Panc1 (cell line): ENCODE results near the gene WDFY1. TPM values are rescaled to one million over a fixed set of nuclear protein-coding genes. Genes with fewer than 3 reads are reported as not detected.
A peak's percentile ranks its signal among the peaks of the same experiment; 100 is the strongest.

Source experiments
- ATAC-seq: fragments of 200-7000 bp; cut with Tn5 transposase; 2 replicates; pipeline ENCODE4 v1.9.1; 2020; ENCODE audit warnings: mild to moderate bottlenecking, moderate library complexity
- BruUV-seq: library from RNA; stranded (reverse); fragments of 400-500 nt; replicated peaks from 2 replicates; lab custom pipeline; 2021; lab: Mats Ljungman, UMichigan
- CTCF ChIA-PET: fragments of 300-600 bp; sonication (Branson Sonifier 250); formaldehyde crosslinking; loops from one replicate; lab custom pipeline; 2022; ENCODE audit warnings: antibody characterized with exemption; lab: Charles Lee
- POLR2A ChIA-PET: fragments of 300-600 bp; sonication (Branson Sonifier 250); formaldehyde crosslinking; loops from one replicate; lab custom pipeline; 2022; ENCODE audit warnings: antibody characterized with exemption; lab: Charles Lee
- DNase-seq: peaks from one replicate; pipeline ENCODE4 v3.0.0-alpha.2; 2010; ENCODE audit warnings: low read depth, low spot score
- H3K27ac ChIP-seq: 2 replicates; pipeline ENCODE4 v1.5.1; 2011; ENCODE audit warnings: mild to moderate bottlenecking, low read length, inconsistent platforms
- H3K27me3 ChIP-seq: fragments of 200-500 bp; sonication (Bioruptor generic); 2 replicates; pipeline ENCODE4 v1.6.0; 2014; ENCODE audit warnings: low read length, inconsistent platforms; ENCODE audit not compliant: control insufficient read depth, insufficient read depth
- H3K36me3 ChIP-seq: fragments of 200-500 bp; sonication (Bioruptor generic); 2 replicates; pipeline ENCODE4 v1.5.1; 2014; ENCODE audit warnings: inconsistent platforms, mild to moderate bottlenecking, low read length, moderate library complexity; ENCODE audit not compliant: control insufficient read depth, insufficient read depth
- H3K4me1 ChIP-seq: 2 replicates; pipeline ENCODE4 v1.5.1; 2011; ENCODE audit warnings: inconsistent platforms, mild to moderate bottlenecking, low read length, moderate library complexity; ENCODE audit not compliant: control insufficient read depth, insufficient read depth
- H3K4me3 ChIP-seq, 2 experiments: 2 replicates each; pipeline ENCODE4 v1.5.1; 2011 to 2012; ENCODE audit warnings: low read depth in 2 of 2, low read length in 2 of 2, mild to moderate bottlenecking in 2 of 2, inconsistent platforms in 1 of 2, moderate library complexity in 1 of 2
- H3K9me3 ChIP-seq: fragments of 200-500 bp; sonication (Bioruptor generic); 2 replicates; pipeline ENCODE4 v1.5.1; 2014; ENCODE audit warnings: low read depth, mild to moderate bottlenecking, inconsistent platforms, low read length, moderate library complexity; ENCODE audit not compliant: control insufficient read depth, insufficient read depth
- CTCF ChIP-seq: fragments of 450-650 bp; IDR thresholded peaks from 2 replicates; pipeline ENCODE4 v1.5.1; 2017; ENCODE audit warnings: mild to moderate bottlenecking
- POLR2AphosphoS5 ChIP-seq: IDR thresholded peaks from 2 replicates; pipeline ENCODE4 v1.6.1; 2012; ENCODE audit warnings: mild to moderate bottlenecking, low read depth, low read length, moderate library complexity
- REST ChIP-seq, 2 experiments: IDR thresholded peaks; 2 replicates each; pipeline ENCODE4 v1.6.1; 2011 to 2012; ENCODE audit warnings: low read depth in 2 of 2, control low read depth in 1 of 2, low read length in 1 of 2, mild to moderate bottlenecking in 1 of 2, moderate library complexity in 1 of 2; ENCODE audit not compliant: insufficient read depth in 1 of 2
- SIN3A ChIP-seq: IDR thresholded peaks from 2 replicates; pipeline ENCODE4 v1.6.1; 2012; ENCODE audit warnings: low read depth, mild to moderate bottlenecking, low read length, moderate library complexity, borderline replicate concordance; ENCODE audit not compliant: insufficient read depth
- TCF7L2 ChIP-seq: IDR thresholded peaks from 2 replicates; pipeline ENCODE4 v1.6.1; 2011; ENCODE audit warnings: mild to moderate bottlenecking, low read depth, low read length, inconsistent platforms
- in situ Hi-C: cut with HindIII; loops from 2 replicates; pipeline ENCODE4 v1.10.0; 2016; ENCODE audit warnings: low sequenced_read_pairs, low pct_unique_long_range_greater_than_20kb
- intact Hi-C: fragments of 100-400 bp; cut with micrococcal nuclease; formaldehyde crosslinking; loops from one replicate; pipeline ENCODE4 v1.10.0; 2022; ENCODE audit not compliant: unreplicated experiment
- total RNA-seq: library from RNA; stranded (reverse); gene quantifications from one replicate; pipeline ENCODE4 v1.2.1, GENCODE V29; 2021; ENCODE audit not compliant: unreplicated experiment

WDFY1 gene
- total RNA-seq, 1 experiment from 2014 or later, result 48.5 TPM

GRCh38 chr2:223944166-223944702 is 901 bp downstream of the WDFY1 start:
- TF ChIP-seq CTCF (no peak), SIN3A (0 out of 2 replicates have a peak, but pooled peaks have one; percentile 33)
- peak; percentile 64 for ATAC-seq
- peak overlapping the region; percentile 83 to 87 for H3K4me3 ChIP-seq
- H3K27me3 ChIP-seq, result no peaks in the 10 kb centered on the region
- intact Hi-C loops, result no loop called here
- H3K4me1 ChIP-seq, result peaks cover 16% of the 10 kb centered on the region
- no peak for DNase-seq
- H3K36me3 ChIP-seq, result no peaks in the 10 kb centered on the region; the same call in 1 of the 2 replicates
- H3K27ac ChIP-seq, result peak overlapping the region; percentile 83
- ChIA-PET POLR2A (no interaction called here), CTCF (no interaction called here)
- in situ Hi-C loops, result no loop called here
- no TSS peak for BruUV-seq
- no peaks in the 10 kb centered on the region for H3K9me3 ChIP-seq

- DNase-seq, result no peak
- peak; percentile 36; the same call in 1 of the 2 replicates for ATAC-seq
- Histone ChIP-seq H3K36me3 (no peaks in the 10 kb centered on the region; the same call in 1 of the 2 replicates), H3K27ac (peak overlapping the region; percentile 83), H3K4me3 (peak overlapping the region; percentile 83 to 87), H3K27me3 (no peaks in the 10 kb centered on the region), H3K4me1 (peaks cover 16% of the 10 kb centered on the region), H3K9me3 (no peaks in the 10 kb centered on the region)
- TF ChIP-seq REST (IDR thresholded peaks at IDR 0.05; ENCODE audit: insufficient read depth in 1 of 2, low read depth in 2 of 2, low read length in 1 of 2), result no peak
- no peak for TF ChIP-seq SIN3A
- TF ChIP-seq TCF7L2, result no peak
- TF ChIP-seq POLR2AphosphoS5, result no peak
- no peak for TF ChIP-seq CTCF
- ChIA-PET POLR2A (interaction anchor here (0.7 kb wide), 1 partner anchor 301 kb away, joined by 3 read pairs; no protein-coding TSS in a partner anchor), CTCF (no interaction called here)
- intact Hi-C loops (no loop called here), in situ Hi-C loops (no loop called here)
- BruUV-seq, result no TSS peak
Observed at GRCh38 chr2:223943561-223944008, 1.6 kb downstream of the WDFY1 start.
